ENCODE data around the gene TNS1.

The TNS1 gene

GRCh38 chr2:217798191-217798590 is 204.6 kb downstream of the TNS1 start:
- Mint-ChIP-seq H3K4me3 (no peak overlapping the region), H3K27ac (no peak overlapping the region), H3K27me3 (peaks cover 5% of the 10 kb centered on the region), H3K9me3 (no peaks in the 10 kb centered on the region), H3K36me3 (ENCODE audit: low read depth) (peaks cover 16% of the 10 kb centered on the region), H3K4me1 (ENCODE audit: low read depth) (peaks cover 44% of the 10 kb centered on the region)
- intact Hi-C loops (cut with micrococcal nuclease) = loop anchor here (10.0 kb wide), 1 partner anchor 47 kb away; no protein-coding TSS in a partner anchor

GRCh38 chr2:217797661-217798069 is 205.1 kb downstream of the TNS1 start:
- H3K27ac Mint-ChIP-seq = peak overlapping the region; percentile 35
- H3K9me3 Mint-ChIP-seq = no peaks in the 10 kb centered on the region
- no peak overlapping the region for H3K4me3 Mint-ChIP-seq
- intact Hi-C loops (cut with micrococcal nuclease) = loop anchor here (10.0 kb wide), 1 partner anchor 47 kb away; no protein-coding TSS in a partner anchor
- peaks cover 6% of the 10 kb centered on the region for H3K27me3 Mint-ChIP-seq
- peaks cover 11% of the 10 kb centered on the region for H3K36me3 Mint-ChIP-seq (ENCODE audit: low read depth)
- H3K4me1 Mint-ChIP-seq (ENCODE audit: low read depth) = peaks cover 47% of the 10 kb centered on the region

GRCh38 chr2:217797165-217797564 is 205.6 kb downstream of the TNS1 start:
- Mint-ChIP-seq H3K27ac (peak overlapping the region; percentile 35), H3K36me3 (ENCODE audit: low read depth) (peaks cover 6% of the 10 kb centered on the region), H3K9me3 (no peaks in the 10 kb centered on the region), H3K27me3 (peaks cover 6% of the 10 kb centered on the region), H3K4me1 (ENCODE audit: low read depth) (peaks cover 52% of the 10 kb centered on the region), H3K4me3 (no peak overlapping the region)
- intact Hi-C loops (cut with micrococcal nuclease) = loop anchor here (10.0 kb wide), 1 partner anchor 48 kb away; no protein-coding TSS in a partner anchor

- H3K4me1 Mint-ChIP-seq (ENCODE audit: low read depth) = peaks cover 57% of the 10 kb centered on the region
Observed at GRCh38 chr2:217795706-217796465, 206.9 kb downstream of the TNS1 start.

GRCh38 chr2:217795067-217795466 is 207.7 kb downstream of the TNS1 start:
- H3K9me3 Mint-ChIP-seq = peaks cover 9% of the 10 kb centered on the region
- intact Hi-C loops (cut with micrococcal nuclease) = loop anchor here (10.0 kb wide), 1 partner anchor 50 kb away; no protein-coding TSS in a partner anchor
- H3K27ac Mint-ChIP-seq = no peak overlapping the region
- peaks cover 59% of the 10 kb centered on the region for H3K4me1 Mint-ChIP-seq (ENCODE audit: low read depth)
- H3K27me3 Mint-ChIP-seq = peaks cover 2% of the 10 kb centered on the region
- no peak overlapping the region for H3K4me3 Mint-ChIP-seq
- H3K36me3 Mint-ChIP-seq (ENCODE audit: low read depth) = no peaks in the 10 kb centered on the region

More at GRCh38 chr2:217795706-217796465, 206.9 kb downstream of the TNS1 start:
- Mint-ChIP-seq H3K27me3 (peaks cover 6% of the 10 kb centered on the region), H3K4me3 (no peak overlapping the region), H3K9me3 (peaks cover 9% of the 10 kb centered on the region), H3K36me3 (ENCODE audit: low read depth) (no peaks in the 10 kb centered on the region), H3K27ac (no peak overlapping the region)
- intact Hi-C loops (cut with micrococcal nuclease) = loop anchor here (10.0 kb wide), 1 partner anchor 49 kb away; no protein-coding TSS in a partner anchor

- intact Hi-C loops (cut with micrococcal nuclease) = loop anchor here (10.0 kb wide), 1 partner anchor 50 kb away; no protein-coding TSS in a partner anchor
- no peaks in the 10 kb centered on the region for H3K36me3 Mint-ChIP-seq (ENCODE audit: low read depth)
- H3K27me3 Mint-ChIP-seq = peaks cover 2% of the 10 kb centered on the region
- peaks cover 9% of the 10 kb centered on the region for H3K9me3 Mint-ChIP-seq
- no peak overlapping the region for H3K4me3 Mint-ChIP-seq
- H3K27ac Mint-ChIP-seq = no peak overlapping the region
- H3K4me1 Mint-ChIP-seq (ENCODE audit: low read depth) = peaks cover 58% of the 10 kb centered on the region
Observed at GRCh38 chr2:217794133-217794986, 208.4 kb downstream of the TNS1 start.

GRCh38 chr2:217793566-217794132 is 209.1 kb downstream of the TNS1 start:
- intact Hi-C loops (cut with micrococcal nuclease) = loop anchor here (10.0 kb wide), 1 partner anchor 51 kb away; no protein-coding TSS in a partner anchor
- no peak overlapping the region for H3K27ac Mint-ChIP-seq
- H3K4me3 Mint-ChIP-seq = no peak overlapping the region
- H3K36me3 Mint-ChIP-seq (ENCODE audit: low read depth) = no peaks in the 10 kb centered on the region
- peaks cover 9% of the 10 kb centered on the region for H3K9me3 Mint-ChIP-seq
- peaks cover 2% of the 10 kb centered on the region for H3K27me3 Mint-ChIP-seq
- peaks cover 53% of the 10 kb centered on the region for H3K4me1 Mint-ChIP-seq (ENCODE audit: low read depth)

- no peaks in the 10 kb centered on the region for H3K36me3 Mint-ChIP-seq (ENCODE audit: low read depth)
- H3K4me1 Mint-ChIP-seq (ENCODE audit: low read depth) = peaks cover 53% of the 10 kb centered on the region
- peaks cover 9% of the 10 kb centered on the region for H3K9me3 Mint-ChIP-seq
- H3K4me3 Mint-ChIP-seq = no peak overlapping the region
- peaks cover 4% of the 10 kb centered on the region for H3K27me3 Mint-ChIP-seq
- H3K27ac Mint-ChIP-seq = no peak overlapping the region
- intact Hi-C loops (cut with micrococcal nuclease) = loop anchor here (10.0 kb wide), 1 partner anchor 52 kb away; no protein-coding TSS in a partner anchor
Observed at GRCh38 chr2:217792626-217793527, 209.9 kb downstream of the TNS1 start.

- H3K27ac Mint-ChIP-seq = peak overlapping the region; percentile 47
- H3K4me3 Mint-ChIP-seq = no peak overlapping the region
- H3K9me3 Mint-ChIP-seq = peaks cover 9% of the 10 kb centered on the region
- peaks cover 5% of the 10 kb centered on the region for H3K27me3 Mint-ChIP-seq
- H3K36me3 Mint-ChIP-seq (ENCODE audit: low read depth) = no peaks in the 10 kb centered on the region
- intact Hi-C loops (cut with micrococcal nuclease) = loop anchor here (10.0 kb wide), 1 partner anchor 53 kb away; no protein-coding TSS in a partner anchor
- H3K4me1 Mint-ChIP-seq (ENCODE audit: low read depth) = peaks cover 43% of the 10 kb centered on the region
Observed at GRCh38 chr2:217791551-217791950, 211.2 kb downstream of the TNS1 start.

GRCh38 chr2:217790681-217791392 is 212.0 kb downstream of the TNS1 start:
- Mint-ChIP-seq H3K9me3 (peaks cover 9% of the 10 kb centered on the region), H3K4me3 (no peak overlapping the region), H3K36me3 (ENCODE audit: low read depth) (no peaks in the 10 kb centered on the region), H3K4me1 (ENCODE audit: low read depth) (peaks cover 38% of the 10 kb centered on the region), H3K27ac (peak overlapping the region; percentile 47), H3K27me3 (peaks cover 11% of the 10 kb centered on the region)
- intact Hi-C loops (cut with micrococcal nuclease) = loop anchor here (10.0 kb wide), 1 partner anchor 54 kb away; no protein-coding TSS in a partner anchor

- peaks cover 13% of the 10 kb centered on the region for H3K27me3 Mint-ChIP-seq
- H3K4me1 Mint-ChIP-seq (ENCODE audit: low read depth) = peaks cover 41% of the 10 kb centered on the region
- H3K4me3 Mint-ChIP-seq = peak overlapping the region; percentile 41
- peak overlapping the region; percentile 47 for H3K27ac Mint-ChIP-seq
- intact Hi-C loops (cut with micrococcal nuclease) = loop anchor here (10.0 kb wide), 1 partner anchor 55 kb away; no protein-coding TSS in a partner anchor
- peaks cover 9% of the 10 kb centered on the region for H3K9me3 Mint-ChIP-seq
- H3K36me3 Mint-ChIP-seq (ENCODE audit: low read depth) = no peaks in the 10 kb centered on the region
Observed at GRCh38 chr2:217790195-217790594, 212.6 kb downstream of the TNS1 start.

- peaks cover 43% of the 10 kb centered on the region for H3K4me1 Mint-ChIP-seq (ENCODE audit: low read depth)
- peak overlapping the region; percentile 41 for H3K4me3 Mint-ChIP-seq
- H3K27me3 Mint-ChIP-seq = peaks cover 13% of the 10 kb centered on the region
- intact Hi-C loops (cut with micrococcal nuclease) = loop anchor here (1.0 to 10.0 kb wide), 4 partner anchors 55 to 245 kb away; no protein-coding TSS in a partner anchor
- H3K9me3 Mint-ChIP-seq = peaks cover 9% of the 10 kb centered on the region
- H3K27ac Mint-ChIP-seq = peak overlapping the region; percentile 47
- no peaks in the 10 kb centered on the region for H3K36me3 Mint-ChIP-seq (ENCODE audit: low read depth)
Observed at GRCh38 chr2:217789736-217790181, 213.0 kb downstream of the TNS1 start.

Measured in dendritic cell treated with granulocyte-macrophage colony-stimulating factor and Interleukin-4, amounts not matched to agents 40 ng/mL and 50 ng/mL, for 4 days (primary cell).